H9 (cell line): ENCODE results near the gene RAET1G. TPM values are rescaled to one million over a fixed set of nuclear protein-coding genes. Genes with fewer than 3 reads are reported as not detected.

Source experiments
- DNase-seq: peaks from one replicate; pipeline ENCODE4 v3.0.0-alpha.2; 2017
- H2AFZ ChIP-seq: one replicate; pipeline ENCODE4 v1.6.1; 2013; ENCODE audit warnings: mild to moderate bottlenecking, low read length, control low read depth, moderate library complexity
- H2AK5ac ChIP-seq: 2 replicates; pipeline ENCODE4 v1.6.1; 2013; ENCODE audit warnings: low read length, control low read depth, mixed read lengths; ENCODE audit not compliant: insufficient read length
- H2BK120ac ChIP-seq: one replicate; pipeline ENCODE4 v1.6.1; 2013; ENCODE audit warnings: low read depth, mild to moderate bottlenecking, low read length, control low read depth, inconsistent platforms; ENCODE audit not compliant: poor library complexity, severe bottlenecking
- H2BK12ac ChIP-seq: 2 replicates; pipeline ENCODE4 v1.6.1; 2013; ENCODE audit warnings: low read length, control low read depth, mixed read lengths, low read depth; ENCODE audit not compliant: insufficient read length
- H2BK15ac ChIP-seq: 2 replicates; pipeline ENCODE4 v1.6.1; 2013; ENCODE audit warnings: low read depth, low read length, control low read depth
- H2BK20ac ChIP-seq: one replicate; pipeline ENCODE4 v1.6.1; 2013; ENCODE audit warnings: low read depth, mild to moderate bottlenecking, low read length, control low read depth, inconsistent platforms; ENCODE audit not compliant: poor library complexity, severe bottlenecking
- H2BK5ac ChIP-seq: 2 replicates; pipeline ENCODE4 v1.6.1; 2013; ENCODE audit warnings: low read length, control low read depth, mixed read lengths; ENCODE audit not compliant: insufficient read length
- H3K14ac ChIP-seq: 2 replicates; pipeline ENCODE4 v1.6.1; 2013; ENCODE audit warnings: low read length, control low read depth; ENCODE audit not compliant: insufficient read depth
- H3K18ac ChIP-seq: 2 replicates; pipeline ENCODE4 v1.6.1; 2013; ENCODE audit warnings: low read depth, mild to moderate bottlenecking, mixed read lengths, low read length, control low read depth; ENCODE audit not compliant: insufficient read length
- H3K23ac ChIP-seq: 2 replicates; pipeline ENCODE4 v1.6.1; 2013; ENCODE audit warnings: low read length, control low read depth, mixed read lengths, low read depth; ENCODE audit not compliant: insufficient read length
- H3K23me2 ChIP-seq: 2 replicates; pipeline ENCODE4 v1.6.1; 2013; ENCODE audit warnings: low read depth, mild to moderate bottlenecking, mixed read lengths, low read length, control low read depth; ENCODE audit not compliant: insufficient read length, poor library complexity, severe bottlenecking
- H3K27ac ChIP-seq: 2 replicates; pipeline ENCODE4 v1.5.1; 2013; ENCODE audit warnings: low read length, control low read depth, mixed read lengths, low read depth; ENCODE audit not compliant: insufficient read length
- H3K27me3 ChIP-seq: 2 replicates; pipeline ENCODE4 v1.6.1; 2013; ENCODE audit warnings: low read length, control low read depth, inconsistent platforms; ENCODE audit not compliant: insufficient read depth
- H3K4ac ChIP-seq: 2 replicates; pipeline ENCODE4 v1.6.1; 2013; ENCODE audit warnings: low read depth, mild to moderate bottlenecking, control low read depth, inconsistent platforms, low read length, moderate library complexity
- H3K4me1 ChIP-seq: 2 replicates; pipeline ENCODE4 v1.6.1; 2013; ENCODE audit warnings: low read length, control low read depth, inconsistent platforms; ENCODE audit not compliant: insufficient read depth
- H3K4me2 ChIP-seq: 2 replicates; pipeline ENCODE4 v1.6.1; 2013; ENCODE audit warnings: low read length, control low read depth, mixed read lengths; ENCODE audit not compliant: insufficient read length, insufficient read depth
- H3K56ac ChIP-seq: 2 replicates; pipeline ENCODE4 v1.6.1; 2013; ENCODE audit warnings: low read depth, mild to moderate bottlenecking, mixed read lengths, low read length, control low read depth; ENCODE audit not compliant: insufficient read length
- H3K79me1 ChIP-seq: 2 replicates; pipeline ENCODE4 v1.6.1; 2013; ENCODE audit warnings: low read depth, mild to moderate bottlenecking, moderate library complexity, low read length, control low read depth, inconsistent platforms; ENCODE audit not compliant: insufficient read depth, poor library complexity, severe bottlenecking
- H3K79me2 ChIP-seq: 2 replicates; pipeline ENCODE4 v1.6.1; 2013; ENCODE audit warnings: low read length, control low read depth, inconsistent platforms; ENCODE audit not compliant: insufficient read depth
- H3K9ac ChIP-seq: 2 replicates; pipeline ENCODE4 v1.6.1; 2013; ENCODE audit warnings: low read length, control low read depth, mixed read lengths; ENCODE audit not compliant: insufficient read length; ENCODE audit errors: extremely low read depth
- H3K9me3 ChIP-seq: one replicate; pipeline ENCODE4 v1.6.1; 2013; ENCODE audit warnings: low read depth, low read length, inconsistent platforms; ENCODE audit not compliant: control insufficient read depth
- H3T11ph ChIP-seq: one replicate; pipeline ENCODE4 v1.6.1; 2013; ENCODE audit warnings: mild to moderate bottlenecking, low read length, control low read depth, inconsistent platforms
- H4K20me1 ChIP-seq: one replicate; pipeline ENCODE4 v1.6.1; 2013; ENCODE audit not compliant: control insufficient read depth, insufficient read length, insufficient read depth
- H4K5ac ChIP-seq: 2 replicates; pipeline ENCODE4 v1.6.1; 2013; ENCODE audit warnings: low read depth, mild to moderate bottlenecking, mixed read lengths, low read length, control low read depth; ENCODE audit not compliant: insufficient read length
- H4K8ac ChIP-seq: replicated peaks from 2 replicates; pipeline ENCODE4 v1.6.1; 2013; ENCODE audit warnings: low read length, control low read depth, mixed read lengths, low read depth; ENCODE audit not compliant: insufficient read length
- H4K91ac ChIP-seq: 2 replicates; pipeline ENCODE4 v1.6.1; 2013; ENCODE audit warnings: low read depth, mild to moderate bottlenecking, moderate library complexity, mixed read lengths, low read length, control low read depth; ENCODE audit not compliant: insufficient read length
- H3K27ac Mint-ChIP-seq, 3 experiments: 2 replicates in 2 of 3; 3 replicates in 1 of 3; pipeline ENCODE4 v1.8.0; 2020 to 2021; ENCODE audit warnings: mixed read lengths in 3 of 3, mild to moderate bottlenecking in 1 of 3, moderate library complexity in 1 of 3
- H3K27me3 Mint-ChIP-seq: 2 replicates; pipeline ENCODE4 v1.8.0; 2021; ENCODE audit warnings: low read depth, mild to moderate bottlenecking, moderate library complexity, mixed read lengths
- H3K36me3 Mint-ChIP-seq, 3 experiments: 2 replicates in 2 of 3; 3 replicates in 1 of 3; pipeline ENCODE4 v1.8.0; 2020 to 2021; ENCODE audit warnings: low read depth in 3 of 3, mixed read lengths in 3 of 3; ENCODE audit not compliant: insufficient read depth in 1 of 3
- H3K4me1 Mint-ChIP-seq, 2 experiments: 2 replicates each; pipeline ENCODE4 v1.8.0; 2020; ENCODE audit warnings: mixed read lengths in 2 of 2
- H3K4me3 Mint-ChIP-seq, 2 experiments: 2 replicates in 1 of 2; 3 replicates in 1 of 2; pipeline ENCODE4 v1.8.0; 2020 to 2021; ENCODE audit warnings: mild to moderate bottlenecking in 2 of 2, mixed read lengths in 2 of 2, moderate library complexity in 1 of 2
- H3K9me3 Mint-ChIP-seq, 2 experiments: 2 replicates in 1 of 2; 3 replicates in 1 of 2; pipeline ENCODE4 v1.8.0; 2020; ENCODE audit warnings: mild to moderate bottlenecking in 2 of 2, mixed read lengths in 2 of 2, moderate library complexity in 1 of 2
- CTCF ChIP-seq: fragments of 200-600 bp; sonication (generic); conservative IDR thresholded peaks from 3 replicates; pipeline ENCODE4 v1.8.0; 2021; ENCODE audit warnings: antibody characterized with exemption, mild to moderate bottlenecking
- WGBS: extraction: QIAGEN DNeasy Blood & Tissue Kit; methylation state at CpG from one replicate; pipeline ENCODE4 v1.1.7; 2013; ENCODE audit warnings: missing lambda C conversion rate, low lambda C conversion rate, mixed read lengths; ENCODE audit not compliant: insufficient read length; ENCODE audit errors: extremely low coverage; 5-methylcytosine and 5-hydroxymethylcytosine counted together
- total RNA-seq: library from RNA; stranded (reverse); gene quantifications from 2 replicates; pipeline ENCODE4 v1.2.1, GENCODE V29; 2021

The RAET1G gene
- total RNA-seq, 1 experiment from 2014 or later: not detected

- no peak overlapping the region for H4K5ac ChIP-seq
- H3K27ac ChIP-seq: no peak overlapping the region
- H2BK120ac ChIP-seq: no peak overlapping the region
- DNase-seq: no peak
- H3K79me2 ChIP-seq: no peaks in the 10 kb centered on the region
- no peak overlapping the region for H4K91ac ChIP-seq
- Mint-ChIP-seq H3K27me3 (peaks cover 52% of the 10 kb centered on the region), H3K9me3 (no peaks in the 10 kb centered on the region), H3K4me3 (no peak overlapping the region), H3K4me1 (peaks cover 2 to 6% of the 10 kb centered on the region in 2 experiments; a peak in 2 of 4 replicates), H3K36me3 (no peaks in the 10 kb centered on the region), H3K27ac (no peak overlapping the region)
- H3K56ac ChIP-seq: no peak overlapping the region
- no peaks in the 10 kb centered on the region for H3K9me3 ChIP-seq
- H4K8ac ChIP-seq: no peak overlapping the region
- H2AK5ac ChIP-seq: no peak overlapping the region
- H3K4ac ChIP-seq: no peak overlapping the region
- no peak overlapping the region for H2BK15ac ChIP-seq
- H3K79me1 ChIP-seq: no peaks in the 10 kb centered on the region
- no peak for TF ChIP-seq CTCF
- no peak overlapping the region for H3K23ac ChIP-seq
- no peaks in the 10 kb centered on the region for H3K4me1 ChIP-seq
- H3K23me2 ChIP-seq: no peaks in the 10 kb centered on the region
- H2BK5ac ChIP-seq: no peak overlapping the region
- H3T11ph ChIP-seq: no peak overlapping the region
- H2AFZ ChIP-seq: no peak overlapping the region
- H3K27me3 ChIP-seq: no peaks in the 10 kb centered on the region
- H2BK12ac ChIP-seq: no peak overlapping the region
- H3K18ac ChIP-seq: no peak overlapping the region
- no peak overlapping the region for H3K9ac ChIP-seq
- H2BK20ac ChIP-seq: no peak overlapping the region
- no CpG with 5 or more reads among the region's 3 CpGs for WGBS
- H3K14ac ChIP-seq: no peak overlapping the region
- no peak overlapping the region for H3K4me2 ChIP-seq
- no peaks in the 10 kb centered on the region for H4K20me1 ChIP-seq
Measured at GRCh38 chr6:149887343-149887742, 35.6 kb downstream of the RAET1G start.
